ENCODE data around the gene KLK3. TPM values are rescaled to one million over a fixed set of nuclear protein-coding genes. Genes with fewer than 3 reads are reported as not detected.

Gene KLK3
- total RNA-seq, 4 donors from 2014 or later = not detected

DNA sequence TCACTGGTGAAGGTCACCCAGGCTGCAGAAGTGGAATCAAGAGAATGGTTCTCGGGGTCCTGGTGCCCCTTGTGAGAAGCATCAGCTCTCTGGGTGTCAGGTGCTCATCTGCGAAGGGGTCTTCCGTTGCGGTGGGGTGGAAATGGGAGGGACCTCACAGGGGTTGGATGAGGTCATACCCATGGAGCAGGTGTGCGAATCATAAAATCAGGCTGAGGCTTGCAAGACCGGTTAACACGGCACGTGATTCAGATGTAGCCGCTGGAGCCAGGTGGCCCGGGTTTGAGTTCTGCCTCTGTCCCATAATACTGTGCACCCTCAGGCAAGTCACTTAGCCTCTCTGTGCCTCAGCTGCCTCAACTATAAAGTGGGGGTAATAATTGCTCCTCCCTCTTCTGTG lies 17.4 kb upstream of the KLK3 start:
- DNase-seq (ENCODE audit: low spot score) (no peak), ATAC-seq (ENCODE audit: low FRiP score) (no peak)
- TF ChIP-seq, protein P1, sequence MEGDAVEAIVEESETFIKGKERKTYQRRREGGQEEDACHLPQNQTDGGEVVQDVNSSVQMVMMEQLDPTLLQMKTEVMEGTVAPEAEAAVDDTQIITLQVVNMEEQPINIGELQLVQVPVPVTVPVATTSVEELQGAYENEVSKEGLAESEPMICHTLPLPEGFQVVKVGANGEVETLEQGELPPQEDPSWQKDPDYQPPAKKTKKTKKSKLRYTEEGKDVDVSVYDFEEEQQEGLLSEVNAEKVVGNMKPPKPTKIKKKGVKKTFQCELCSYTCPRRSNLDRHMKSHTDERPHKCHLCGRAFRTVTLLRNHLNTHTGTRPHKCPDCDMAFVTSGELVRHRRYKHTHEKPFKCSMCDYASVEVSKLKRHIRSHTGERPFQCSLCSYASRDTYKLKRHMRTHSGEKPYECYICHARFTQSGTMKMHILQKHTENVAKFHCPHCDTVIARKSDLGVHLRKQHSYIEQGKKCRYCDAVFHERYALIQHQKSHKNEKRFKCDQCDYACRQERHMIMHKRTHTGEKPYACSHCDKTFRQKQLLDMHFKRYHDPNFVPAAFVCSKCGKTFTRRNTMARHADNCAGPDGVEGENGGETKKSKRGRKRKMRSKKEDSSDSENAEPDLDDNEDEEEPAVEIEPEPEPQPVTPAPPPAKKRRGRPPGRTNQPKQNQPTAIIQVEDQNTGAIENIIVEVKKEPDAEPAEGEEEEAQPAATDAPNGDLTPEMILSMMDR (IDR thresholded peaks at IDR 0.05) = no peak

DNA sequence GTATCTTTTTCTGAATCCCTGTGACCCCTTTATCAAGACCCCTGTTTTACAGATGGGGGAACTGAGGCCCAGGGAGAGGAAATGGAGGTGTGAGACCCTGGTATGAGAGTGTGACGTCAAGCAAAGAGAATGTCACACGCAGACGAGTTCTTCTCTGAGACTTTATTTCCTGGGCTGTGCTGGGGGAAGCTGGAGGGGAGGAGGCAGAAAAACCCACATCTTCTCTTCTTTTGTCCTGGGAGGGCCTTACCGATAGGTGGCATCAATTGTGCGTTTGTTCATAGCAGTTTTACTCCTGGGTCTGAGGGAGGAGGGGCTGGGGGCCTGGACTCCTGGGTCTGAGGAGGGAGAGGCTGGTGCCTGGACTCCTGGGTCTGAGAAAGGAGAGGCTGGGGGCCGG lies 16.5 kb upstream of the KLK3 start:
- DNase-seq (ENCODE audit: low spot score) (no peak), ATAC-seq (ENCODE audit: low FRiP score) (no peak)

DNA sequence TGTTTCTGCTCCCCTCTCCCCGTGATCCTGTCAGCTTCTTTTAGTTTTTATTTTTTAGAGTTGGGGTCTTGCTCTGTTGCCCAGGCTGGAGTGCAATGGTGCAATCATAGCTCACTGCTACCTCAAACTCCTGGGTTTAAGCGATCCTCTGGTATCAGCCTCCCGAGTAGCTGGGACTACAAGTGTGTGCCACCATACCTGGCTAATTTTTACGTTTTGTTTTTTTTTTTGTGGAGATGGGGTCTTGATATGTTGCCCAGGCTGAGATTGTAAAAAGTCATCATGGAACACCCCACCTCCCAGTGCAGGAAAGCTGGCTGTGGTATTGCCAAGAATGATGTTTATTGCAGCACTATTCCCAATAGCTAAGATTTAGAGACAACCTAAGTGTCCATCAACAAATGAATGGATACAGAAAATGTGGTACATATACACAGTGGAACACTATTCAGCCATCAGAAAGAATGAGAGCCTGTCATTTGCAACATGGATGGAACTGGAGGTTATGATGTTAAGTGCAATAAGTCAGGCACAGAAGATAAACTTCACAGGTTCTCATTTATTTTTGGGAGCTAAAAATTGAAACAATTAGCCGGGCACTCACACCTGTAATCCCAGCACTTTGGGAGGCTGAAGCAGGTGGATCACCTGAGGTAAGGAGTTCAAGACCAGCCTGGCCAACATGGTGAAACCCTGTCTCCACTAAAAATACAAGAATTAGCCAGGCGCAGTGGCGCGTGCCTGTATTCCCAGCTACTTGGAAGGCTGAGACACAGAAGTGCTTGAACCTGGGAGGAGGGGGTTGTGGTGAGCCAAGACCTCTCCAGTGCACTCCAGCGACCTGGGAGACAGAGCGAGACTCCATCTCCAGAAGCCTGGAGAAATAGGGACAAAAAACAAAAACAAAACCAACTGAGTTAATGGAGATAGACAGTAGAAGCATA lies 14.7 kb upstream of the KLK3 start:
- TF ChIP-seq, protein P1 (IDR thresholded peaks at IDR 0.05) = no peak
- no peak for DNase-seq (ENCODE audit: low spot score)
- ATAC-seq (ENCODE audit: low FRiP score) = no peak

More for the DNA sequence above, 16.5 kb upstream of the KLK3 start:
- TF ChIP-seq, protein P1 (IDR thresholded peaks at IDR 0.05) = no peak

DNA sequence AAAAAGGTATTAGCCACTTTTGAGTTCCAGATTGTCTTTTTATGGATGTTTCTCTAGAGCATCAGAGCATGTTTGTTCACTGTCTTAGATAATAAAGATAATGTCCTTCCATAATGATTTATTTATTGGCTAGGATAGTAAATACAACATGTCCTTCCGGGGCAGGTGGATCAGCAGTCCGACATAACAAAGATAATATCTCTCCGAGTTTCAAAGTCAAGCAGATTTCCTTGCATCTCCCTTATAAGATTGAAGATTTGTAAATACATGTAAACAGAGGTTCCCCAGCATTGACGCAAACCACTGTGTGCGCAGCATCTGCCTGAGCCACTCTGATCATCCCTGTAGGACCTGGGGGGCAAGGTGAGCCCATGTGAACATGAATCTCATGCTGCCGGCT lies 12.6 kb upstream of the KLK3 start:
- ATAC-seq (ENCODE audit: low FRiP score) = no peak
- no peak for DNase-seq (ENCODE audit: low spot score)
- TF ChIP-seq, protein P1 (IDR thresholded peaks at IDR 0.05) = no peak

DNA sequence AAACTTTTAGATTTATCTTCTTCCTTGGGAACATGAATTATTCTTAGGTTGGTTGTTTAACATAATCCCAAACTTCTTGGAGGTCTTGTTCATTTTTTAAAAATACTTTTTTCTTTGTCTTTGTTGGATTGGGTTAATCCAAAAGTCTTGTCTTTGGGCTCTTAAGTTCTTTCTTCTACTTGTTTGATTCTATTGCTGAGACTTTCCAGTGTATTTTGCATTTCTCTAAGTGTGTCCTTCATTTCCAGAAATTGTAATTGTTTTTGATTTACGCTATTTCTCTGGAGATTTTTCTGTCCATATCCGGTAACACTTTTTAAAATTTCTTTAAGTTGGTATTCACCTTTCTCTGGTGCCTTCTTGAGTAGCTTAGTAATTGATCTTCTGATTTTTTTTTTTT lies 11.5 kb upstream of the KLK3 start:
- DNase-seq (ENCODE audit: low spot score) (no peak), ATAC-seq (ENCODE audit: low FRiP score) (no peak)
- TF ChIP-seq, protein P1 (IDR thresholded peaks at IDR 0.05) = no peak

DNA sequence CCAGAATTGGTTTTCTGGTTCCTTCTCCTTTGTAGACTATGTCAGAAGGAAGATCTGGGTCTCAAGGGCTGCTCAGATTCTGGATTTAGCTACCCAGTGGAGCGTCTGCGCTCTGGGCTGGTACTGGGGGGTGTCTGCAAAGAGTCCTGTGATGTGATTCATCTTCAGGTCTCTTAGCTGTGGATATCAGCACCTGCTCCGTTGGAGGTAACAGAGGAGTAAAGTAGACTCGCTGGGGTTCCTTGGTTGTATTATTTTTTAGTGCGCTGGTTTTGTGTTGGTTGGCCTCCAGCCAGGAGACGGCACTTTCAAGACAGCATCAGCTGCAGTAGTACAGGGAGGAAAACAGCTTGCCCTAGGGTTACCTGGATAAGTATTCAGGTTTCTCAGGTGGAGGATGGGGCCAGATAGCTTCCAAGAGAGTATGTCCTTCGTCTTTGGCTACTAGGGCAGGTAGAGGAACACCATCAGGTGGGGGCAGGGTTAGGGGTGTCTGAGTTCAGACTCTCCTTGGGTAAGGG lies 11.0 kb upstream of the KLK3 start:
- no peak for DNase-seq (ENCODE audit: low spot score)
- ATAC-seq (ENCODE audit: low FRiP score) = no peak
- TF ChIP-seq, protein P1 (IDR thresholded peaks at IDR 0.05) = no peak
